HFFc6 (cell line): ENCODE data around the gene ZMYND10. TPM values are rescaled to one million over a fixed set of nuclear protein-coding genes. Genes with fewer than 3 reads are reported as not detected.

Source experiments
- DNase-seq: peaks from one replicate; pipeline ENCODE4 v3.0.0-alpha.2; 2018
- H3K27ac Mint-ChIP-seq: 2 replicates; pipeline ENCODE4 v1.8.0; 2020; ENCODE audit warnings: mild to moderate bottlenecking, mixed read lengths
- H3K27me3 Mint-ChIP-seq: 2 replicates; pipeline ENCODE4 v1.8.0; 2021; ENCODE audit warnings: mild to moderate bottlenecking, moderate library complexity, mixed read lengths; ENCODE audit not compliant: insufficient read depth
- H3K36me3 Mint-ChIP-seq: 2 replicates; pipeline ENCODE4 v1.8.0; 2021; ENCODE audit warnings: low read depth, mixed read lengths
- H3K4me1 Mint-ChIP-seq: 2 replicates; pipeline ENCODE4 v1.8.0; 2020; ENCODE audit warnings: low read depth, mixed read lengths
- H3K4me3 Mint-ChIP-seq: 2 replicates; pipeline ENCODE4 v1.8.0; 2020; ENCODE audit warnings: mild to moderate bottlenecking, moderate library complexity, mixed read lengths
- H3K9me3 Mint-ChIP-seq: 2 replicates; pipeline ENCODE4 v1.8.0; 2020; ENCODE audit warnings: mild to moderate bottlenecking, mixed read lengths
- CTCF ChIP-seq: fragments of 200-600 bp; sonication (generic); IDR thresholded peaks from 2 replicates; pipeline ENCODE4 v1.5.0; 2021; ENCODE audit warnings: antibody characterized with exemption, mild to moderate bottlenecking
- total RNA-seq, 6 experiments: library from RNA; stranded (reverse); fragmentation: NEBNext Ultra II Directional; extraction: Animal tissue kit (Norgen Biotek cat#: 25700); gene quantifications; 2 replicates in 1 of 6; 3 replicates in 5 of 6; pipeline ENCODE4 v1.2.3, GENCODE V29; 2021

ZMYND10 gene
- total RNA-seq, 6 experiments from 2014 or later, result 0.78 to 1.3 (median 0.83) TPM; not detected in 1

DNA sequence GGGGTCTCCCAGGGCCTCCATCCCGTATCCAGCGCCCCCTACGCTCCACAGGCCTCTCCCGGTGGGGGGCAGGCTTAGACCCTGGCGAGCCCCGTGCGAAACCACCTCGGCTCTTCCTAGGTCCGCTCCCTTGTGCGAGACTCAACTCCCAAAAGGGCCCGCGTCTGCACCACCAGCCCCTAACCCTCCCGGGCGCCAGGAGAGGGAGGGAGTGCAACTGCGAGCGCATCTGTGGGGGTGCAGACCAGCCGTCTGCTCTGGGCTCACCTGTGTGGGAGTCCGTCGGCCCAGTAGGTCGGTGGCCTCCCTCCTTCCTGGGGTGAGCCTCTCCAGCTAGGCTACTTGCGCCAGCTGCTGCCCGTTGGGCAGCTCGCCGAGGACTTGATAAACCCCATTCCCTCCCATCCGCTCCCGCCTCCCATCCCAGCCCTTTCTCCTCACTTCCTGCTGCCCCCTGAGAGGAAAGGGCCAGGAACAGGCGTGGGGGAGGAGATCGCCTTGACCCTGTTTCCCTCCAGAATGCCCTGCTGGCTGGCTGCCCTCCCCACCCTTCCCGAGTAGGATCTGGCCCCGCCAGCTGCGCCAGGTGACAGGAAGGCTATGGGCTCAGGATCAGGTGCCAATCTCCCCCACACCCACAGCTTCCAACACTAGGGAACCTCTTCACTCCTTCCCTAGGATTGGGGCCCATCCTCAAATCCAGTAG is 23.0 kb downstream of the ZMYND10 start, which contains the start of gene HYAL2:
HYAL2 (minus strand) TSS at position 360 of the 706 bp plus-strand sequence. CDS start 2,256 bp downstream, outside the sequence.
- H3K36me3 Mint-ChIP-seq, result no peaks in the 10 kb centered on the region; the same call in 1 of the 2 replicates
- no peaks in the 10 kb centered on the region for H3K9me3 Mint-ChIP-seq
- peak within 1 kb of the TSS; percentile 88 for H3K4me3 Mint-ChIP-seq
- peaks cover 2% of the 10 kb centered on the region for H3K27me3 Mint-ChIP-seq
- H3K4me1 Mint-ChIP-seq, result peaks cover 17% of the 10 kb centered on the region
- DNase-seq, result no peak
- TF ChIP-seq CTCF, result no peak
- H3K27ac Mint-ChIP-seq, result peak within 1 kb of the TSS; percentile 98

- peak overlapping the region; percentile 88; the same call in 1 of the 2 replicates for H3K4me3 Mint-ChIP-seq
- no peaks in the 10 kb centered on the region; the same call in 1 of the 2 replicates for H3K36me3 Mint-ChIP-seq
- no peak for DNase-seq
- peaks cover 17% of the 10 kb centered on the region for H3K4me1 Mint-ChIP-seq
- H3K27me3 Mint-ChIP-seq, result peaks cover 2% of the 10 kb centered on the region
- no peak overlapping the region for H3K27ac Mint-ChIP-seq
- no peak for TF ChIP-seq CTCF
- H3K9me3 Mint-ChIP-seq, result no peaks in the 10 kb centered on the region
Observed at GRCh38 chr3:50322115-50322385, 23.5 kb downstream of the ZMYND10 start.

DNA sequence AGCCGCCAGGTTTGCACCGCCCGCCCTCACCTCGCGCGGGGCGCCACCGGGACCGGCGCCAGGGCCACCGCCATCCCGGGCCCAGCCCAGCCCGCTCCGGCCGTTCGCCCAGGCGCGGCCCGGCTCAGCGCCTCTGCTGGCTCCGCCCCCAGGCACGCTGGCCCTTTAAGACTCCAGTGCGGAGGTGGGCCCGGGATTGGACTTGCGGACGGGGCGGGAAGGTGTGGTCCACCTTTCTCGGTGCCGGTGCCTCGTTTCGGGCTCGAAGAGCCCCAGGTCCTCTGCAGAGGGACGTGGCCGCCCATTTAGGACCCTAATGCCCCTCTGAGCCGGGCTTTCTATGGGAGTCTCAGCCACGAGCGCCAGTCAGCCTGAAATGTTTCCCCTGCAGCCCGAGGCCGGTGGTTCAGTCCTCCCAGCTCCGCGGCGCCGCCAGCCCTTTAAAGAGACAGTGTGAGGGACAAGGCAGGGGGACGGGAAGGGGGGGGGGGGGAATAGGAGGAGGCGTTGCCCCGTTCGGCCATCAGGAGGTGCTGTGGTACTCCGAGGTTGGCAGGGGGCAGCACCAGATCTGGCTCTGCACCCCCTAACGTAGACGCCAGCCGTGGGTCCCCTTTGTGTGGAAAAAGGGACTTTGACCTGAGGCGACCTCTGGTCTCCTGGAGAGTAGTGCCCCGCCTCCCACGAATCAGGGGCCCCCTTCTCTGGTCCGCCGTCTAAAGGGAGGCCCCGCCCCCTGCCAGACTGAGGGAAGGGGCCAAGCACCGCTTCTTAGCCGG is 24.0 kb downstream of the ZMYND10 start:
- Mint-ChIP-seq H3K36me3 (peaks cover 3% of the 10 kb centered on the region), H3K4me1 (peaks cover 18% of the 10 kb centered on the region), H3K27ac (peak overlapping the region; percentile 98), H3K27me3 (peaks cover 2% of the 10 kb centered on the region), H3K9me3 (no peaks in the 10 kb centered on the region), H3K4me3 (peak overlapping the region; percentile 88)
- TF ChIP-seq CTCF, result peak; percentile 67
- DNase-seq, result peak; percentile 77

DNA sequence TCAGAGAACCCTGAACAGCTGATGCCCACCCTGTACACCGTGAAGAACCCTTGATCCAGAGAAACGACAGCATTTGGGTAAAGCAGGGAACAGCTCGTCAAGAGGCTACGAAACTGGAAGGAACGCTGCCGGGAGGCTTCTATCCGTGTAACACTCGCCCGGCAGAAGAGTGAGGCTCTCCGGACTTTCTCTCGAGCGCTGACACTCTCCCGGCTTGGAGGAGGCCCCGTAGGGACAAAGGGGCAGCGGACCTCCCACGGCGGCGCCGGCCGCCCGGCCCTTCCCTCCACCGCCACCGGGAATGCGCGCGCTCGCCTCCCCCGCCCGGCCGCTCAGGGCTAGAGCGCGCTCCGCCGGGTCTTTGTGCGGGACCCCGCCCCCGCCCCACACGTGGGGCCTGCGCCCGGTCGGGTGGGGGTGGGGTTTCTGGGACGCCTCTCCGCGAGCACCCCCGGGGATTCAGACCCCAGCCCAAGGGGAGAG is 24.6 kb downstream of the ZMYND10 start:
- Mint-ChIP-seq H3K27me3 (peaks cover 2% of the 10 kb centered on the region), H3K36me3 (peaks cover 7% of the 10 kb centered on the region), H3K4me1 (peaks cover 21% of the 10 kb centered on the region), H3K4me3 (peak overlapping the region; percentile 93), H3K9me3 (no peaks in the 10 kb centered on the region), H3K27ac (peak overlapping the region; percentile 71)
- DNase-seq, result no peak
- TF ChIP-seq CTCF, result no peak

DNA sequence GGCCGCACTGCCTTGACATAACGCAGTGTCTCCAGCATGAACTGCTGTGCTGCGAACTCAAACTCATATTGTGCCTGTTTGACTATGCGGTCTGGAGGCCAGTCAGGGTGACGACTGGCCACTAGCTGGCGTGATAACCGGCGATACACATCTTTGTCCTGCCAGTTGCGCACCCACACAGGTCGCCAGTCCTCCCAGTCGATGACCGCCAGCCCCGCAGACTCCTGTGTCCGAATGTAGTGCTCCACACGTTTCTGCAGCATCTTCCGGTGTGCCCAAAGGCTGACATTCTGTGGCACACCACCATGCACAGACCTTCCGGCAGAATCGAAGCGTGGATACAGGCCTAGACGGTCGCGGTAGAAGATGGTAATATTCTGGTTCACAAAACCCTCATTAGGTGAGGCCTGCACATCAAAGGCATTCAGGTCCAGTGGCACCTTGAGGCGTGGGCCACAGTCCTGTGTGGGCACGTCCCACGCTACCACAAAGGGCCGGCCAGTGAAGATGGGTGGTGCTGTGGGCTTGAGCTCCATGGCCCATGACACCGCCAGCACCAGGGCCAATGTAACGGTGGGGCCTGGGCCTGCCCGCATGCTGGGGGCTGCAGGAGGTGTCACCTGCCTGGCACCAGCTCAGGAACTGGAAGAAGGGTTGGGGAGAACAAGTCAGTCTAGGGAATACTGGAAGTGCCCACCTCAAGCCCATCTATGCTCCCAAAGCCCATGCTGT is 25.5 kb downstream of the ZMYND10 start:
- Mint-ChIP-seq H3K27me3 (peaks cover 2% of the 10 kb centered on the region), H3K36me3 (peaks cover 11% of the 10 kb centered on the region), H3K9me3 (no peaks in the 10 kb centered on the region), H3K4me3 (peak overlapping the region; percentile 93), H3K4me1 (peaks cover 21% of the 10 kb centered on the region), H3K27ac (peak overlapping the region; percentile 71; the same call in 1 of the 2 replicates)
- no peak for DNase-seq
- peak; percentile 36; the same call in 1 of the 2 replicates for TF ChIP-seq CTCF
